Left kidney (tissue), 2 donors: Measurements from ENCODE around the gene DAP. TPM values are rescaled to one million over a fixed set of nuclear protein-coding genes. Genes with fewer than 3 reads are reported as not detected.

Source experiments
- DNase-seq: peaks from one replicate; pipeline ENCODE4 v3.0.0-alpha.2; 2013
- polyA plus RNA-seq: library from polyadenylated mRNA; unstranded; fragments of 120-200 nt; gene quantifications from one replicate; pipeline ENCODE4 v1.2.1, GENCODE V29; 2013; ENCODE audit not compliant: insufficient read length

DAP gene
- polyA plus RNA-seq, 1 donor = 118 TPM

- no peak for DNase-seq
These were observed 1.1 kb upstream of the DAP start for GRCh38 chr5:10761933-10762775.

- DNase-seq = no peak
These were observed 181 bp downstream of the DAP start for GRCh38 chr5:10760921-10761184.

GRCh38 chr5:10760096-10760920, 726 bp downstream of the DAP start:
- DNase-seq = peak; percentile 45

- DNase-seq = no peak
These were observed 1.9 kb downstream of the DAP start for GRCh38 chr5:10759111-10759510.

- DNase-seq = no peak
These were observed 3.0 kb downstream of the DAP start for GRCh38 chr5:10757922-10758555.

GRCh38 chr5:10757043-10757442, 4.0 kb downstream of the DAP start:
- no peak for DNase-seq

GRCh38 chr5:10756549-10756948, 4.5 kb downstream of the DAP start:
- DNase-seq = no peak

- no peak for DNase-seq
These were observed 7.9 kb downstream of the DAP start for GRCh38 chr5:10753178-10753577.

GRCh38 chr5:10752451-10752850, 8.6 kb downstream of the DAP start:
- no peak for DNase-seq

- DNase-seq = no peak
These were observed 10.1 kb downstream of the DAP start for GRCh38 chr5:10750909-10751308.

- DNase-seq = no peak
These were observed 13.1 kb downstream of the DAP start for GRCh38 chr5:10747678-10748622.

GRCh38 chr5:10746711-10747110, 14.3 kb downstream of the DAP start:
- no peak for DNase-seq

- DNase-seq = no peak
These were observed 15.9 kb downstream of the DAP start for GRCh38 chr5:10745133-10745532.

- DNase-seq = no peak
These were observed 16.4 kb downstream of the DAP start for GRCh38 chr5:10744681-10745080.

- no peak for DNase-seq
These were observed 17.1 kb downstream of the DAP start for GRCh38 chr5:10743951-10744350.

GRCh38 chr5:10743526-10743925, 17.5 kb downstream of the DAP start:
- no peak for DNase-seq

- DNase-seq = no peak
These were observed 19.4 kb downstream of the DAP start for GRCh38 chr5:10741661-10742060.

GRCh38 chr5:10740384-10740783, 20.6 kb downstream of the DAP start:
- no peak for DNase-seq

GRCh38 chr5:10737880-10738279, 23.2 kb downstream of the DAP start:
- DNase-seq = no peak

- no peak for DNase-seq
These were observed 24.2 kb downstream of the DAP start for GRCh38 chr5:10736808-10737207.

- no peak for DNase-seq
These were observed 24.7 kb downstream of the DAP start for GRCh38 chr5:10736354-10736753.
